B cell (primary cell): ENCODE data around the gene SYNE1. TPM values are rescaled to one million over a fixed set of nuclear protein-coding genes. Genes with fewer than 3 reads are reported as not detected.

Experiments
- ATAC-seq: fragments of 200-7000 bp; cut with Tn5 transposase; one replicate; pipeline ENCODE4 v1.10.0; 2021; ENCODE audit warnings: low read depth, mild to moderate bottlenecking, moderate number of reproducible peaks, moderate library complexity
- CTCF ChIA-PET: fragments of 350-600 bp; sonication (Branson Sonifier 250); formaldehyde crosslinking; loops from one replicate; lab custom pipeline; 2021; ENCODE audit warnings: antibody characterized with exemption, inconsistent platforms; lab: Charles Lee
- POLR2A ChIA-PET: fragments of 350-600 bp; sonication (Branson Sonifier 250); formaldehyde crosslinking; loops from one replicate; lab custom pipeline; 2021; ENCODE audit warnings: antibody characterized with exemption; lab: Charles Lee
- DNase-seq: peaks from one replicate; pipeline ENCODE4 v3.0.0; 2013
- H2AFZ ChIP-seq: 2 replicates; pipeline ENCODE4 v1.6.1; 2012; ENCODE audit warnings: mild to moderate bottlenecking, low read depth, low read length; ENCODE audit not compliant: insufficient read depth, poor library complexity, severe bottlenecking
- H3K27ac ChIP-seq, 2 donors: 1 replicate in 1 of 2; 2 replicates in 1 of 2; pipeline ENCODE4 v1.5.1; 2012 to 2013; ENCODE audit warnings: low read length in 2 of 2, mild to moderate bottlenecking in 2 of 2, moderate library complexity in 1 of 2
- H3K27me3 ChIP-seq, 4 experiments: fragments of 200-600 bp in 1 of 4; sonication (generic) in 1 of 4; replicated peaks in 1 of 4; 1 replicate in 2 of 4; 2 replicates in 2 of 4; pipeline versions ENCODE4 v1.6.1 to v1.7.0; 2013 to 2016; ENCODE audit warnings: low read length in 3 of 4, mild to moderate bottlenecking in 2 of 4, mixed read lengths in 1 of 4, moderate library complexity in 1 of 4; ENCODE audit not compliant: insufficient read depth in 4 of 4, control insufficient read depth in 3 of 4; ENCODE audit errors: control extremely low read depth in 1 of 4
- H3K36me3 ChIP-seq, 2 experiments: replicated peaks in 1 of 2; 1 replicate in 1 of 2; 2 replicates in 1 of 2; pipeline versions ENCODE4 v1.6.1 to v1.7.1; 2013; ENCODE audit warnings: low read length in 1 of 2; ENCODE audit not compliant: insufficient read depth in 2 of 2, control insufficient read depth in 1 of 2; ENCODE audit errors: control extremely low read depth in 1 of 2, extremely low read depth in 1 of 2
- H3K4me1 ChIP-seq, 2 donors: fragments of 200-600 bp in 1 of 2; sonication (generic) in 1 of 2; 1 replicate in 1 of 2; 2 replicates in 1 of 2; pipeline versions ENCODE4 v1.5.1 to v1.6.1; 2013 to 2017; ENCODE audit warnings: low read length in 2 of 2; ENCODE audit not compliant: control insufficient read depth in 2 of 2, insufficient read depth in 2 of 2
- H3K4me2 ChIP-seq: replicated peaks from 2 replicates; pipeline ENCODE3; 2012; ENCODE audit warnings: mild to moderate bottlenecking, low read depth, low read length; ENCODE audit not compliant: poor library complexity, severe bottlenecking
- H3K4me3 ChIP-seq, 5 experiments: fragments of 200-600 bp in 1 of 5; sonication (generic) in 1 of 5; 1 replicate in 3 of 5; 2 replicates in 2 of 5; pipeline versions ENCODE4 v1.5.1 to v1.7.0; 2011 to 2016; ENCODE audit warnings: low read length in 4 of 5, mild to moderate bottlenecking in 4 of 5, low read depth in 2 of 5, control low read depth in 1 of 5, moderate library complexity in 1 of 5; ENCODE audit not compliant: insufficient read depth in 1 of 5; ENCODE audit errors: control extremely low read depth in 1 of 5, extremely low read depth in 1 of 5
- H3K79me2 ChIP-seq: fragments of 200-600 bp; sonication (generic); one replicate; pipeline ENCODE4 v1.6.0; 2016; ENCODE audit warnings: low read length; ENCODE audit not compliant: control insufficient read depth, insufficient read depth
- H3K9ac ChIP-seq: fragments of 200-600 bp; sonication (generic); 2 replicates; pipeline ENCODE4 v1.6.1; 2017; ENCODE audit warnings: mild to moderate bottlenecking, low read length, moderate library complexity
- H3K9me3 ChIP-seq, 3 donors: one replicate each; pipeline versions ENCODE4 v1.6.1 to v1.7.1; 2013; ENCODE audit warnings: low read length in 2 of 3; ENCODE audit not compliant: control insufficient read depth in 2 of 3, insufficient read depth in 1 of 3; ENCODE audit errors: control extremely low read depth in 1 of 3
- H4K20me1 ChIP-seq: 2 replicates; pipeline ENCODE4 v1.6.0; 2012; ENCODE audit warnings: mild to moderate bottlenecking, low read length; ENCODE audit not compliant: insufficient read depth, control insufficient read depth, poor library complexity, severe bottlenecking
- H3K27ac Mint-ChIP-seq: one replicate; pipeline ENCODE4 v1.8.0; 2021; ENCODE audit warnings: mixed read lengths
- H3K27me3 Mint-ChIP-seq: one replicate; pipeline ENCODE4 v1.8.0; 2021; ENCODE audit warnings: mixed read lengths
- H3K4me1 Mint-ChIP-seq: one replicate; pipeline ENCODE4 v1.8.0; 2021; ENCODE audit warnings: mixed read lengths
- H3K4me3 Mint-ChIP-seq: one replicate; pipeline ENCODE4 v1.8.0; 2021; ENCODE audit warnings: mixed read lengths
- H3K9me3 Mint-ChIP-seq: one replicate; pipeline ENCODE4 v1.8.0; 2022; ENCODE audit warnings: mixed read lengths; ENCODE audit not compliant: insufficient read depth
- CTCF ChIP-seq: fragments of 200-600 bp; IDR thresholded peaks from one replicate; pipeline ENCODE4 v1.8.0; 2022; ENCODE audit warnings: antibody characterized with exemption, mild to moderate bottlenecking
- EZH2 ChIP-seq: IDR thresholded peaks from 2 replicates; pipeline ENCODE4 v1.6.1; 2012; ENCODE audit warnings: borderline replicate concordance, low read depth, mild to moderate bottlenecking, moderate library complexity, low read length; ENCODE audit not compliant: insufficient read depth, poor library complexity, severe bottlenecking
- WGBS: methylation state at CpG from one replicate; pipeline ENCODE4 v1.1.5; 2013; ENCODE audit warnings: missing lambda C conversion rate; ENCODE audit not compliant: insufficient coverage; 5-methylcytosine and 5-hydroxymethylcytosine counted together
- intact Hi-C: fragments of 100-400 bp; cut with micrococcal nuclease; formaldehyde crosslinking; loops from one replicate; pipeline ENCODE4 v1.10.0; 2022
- polyA plus RNA-seq: library from polyadenylated mRNA; depleted of rRNA; stranded (reverse); fragments of >200 nt; gene quantifications from 2 replicates; pipeline ENCODE4 v1.2.3, GENCODE V29; 2012
- total RNA-seq, 2 donors: library from RNA; stranded (reverse); fragments of 120-200 nt in 1 of 2; gene quantifications; 1 replicate in 1 of 2; 2 replicates in 1 of 2; pipeline versions ENCODE4 v1.2.3 to v1.2.4, GENCODE V29; 2013 to 2022

The SYNE1 gene
- total and polyA plus RNA-seq, 2 donors (not counting 1 experiment from before 2014, with no cell fraction given) = 49.2 to 108 TPM

GRCh38 chr6:152098683-152099082, 538.5 kb downstream of the SYNE1 start:
- DNase-seq = no peak
- CTCF ChIA-PET = interaction anchor here (1.6 kb wide), 1 partner anchor 26 kb away, joined by 3 read pairs; no protein-coding TSS in a partner anchor
- Histone ChIP-seq H3K9ac (no peak overlapping the region), H3K27ac (no peak overlapping the region), H3K4me3 (no peak overlapping the region), H3K4me2 (no peak overlapping the region), H2AFZ (no peak overlapping the region), H4K20me1 (no peaks in the 10 kb centered on the region), H3K9me3 (no peaks in the 10 kb centered on the region), H3K4me1 (no peaks in the 10 kb centered on the region), H3K79me2 (no peaks in the 10 kb centered on the region), H3K36me3 (no peaks in the 10 kb centered on the region), H3K27me3 (no peaks in the 10 kb centered on the region)
- WGBS = 94% methylated on average over 14 of the region's 14 CpGs
- Mint-ChIP-seq H3K27me3 (no peaks in the 10 kb centered on the region), H3K9me3 (no peaks in the 10 kb centered on the region), H3K27ac (no peak overlapping the region), H3K4me3 (no peak overlapping the region), H3K4me1 (no peaks in the 10 kb centered on the region)
- intact Hi-C loops = no loop called here
- no peak for ATAC-seq
- POLR2A ChIA-PET = no interaction called here
- TF ChIP-seq EZH2 (no peak), CTCF (no peak)

DNA sequence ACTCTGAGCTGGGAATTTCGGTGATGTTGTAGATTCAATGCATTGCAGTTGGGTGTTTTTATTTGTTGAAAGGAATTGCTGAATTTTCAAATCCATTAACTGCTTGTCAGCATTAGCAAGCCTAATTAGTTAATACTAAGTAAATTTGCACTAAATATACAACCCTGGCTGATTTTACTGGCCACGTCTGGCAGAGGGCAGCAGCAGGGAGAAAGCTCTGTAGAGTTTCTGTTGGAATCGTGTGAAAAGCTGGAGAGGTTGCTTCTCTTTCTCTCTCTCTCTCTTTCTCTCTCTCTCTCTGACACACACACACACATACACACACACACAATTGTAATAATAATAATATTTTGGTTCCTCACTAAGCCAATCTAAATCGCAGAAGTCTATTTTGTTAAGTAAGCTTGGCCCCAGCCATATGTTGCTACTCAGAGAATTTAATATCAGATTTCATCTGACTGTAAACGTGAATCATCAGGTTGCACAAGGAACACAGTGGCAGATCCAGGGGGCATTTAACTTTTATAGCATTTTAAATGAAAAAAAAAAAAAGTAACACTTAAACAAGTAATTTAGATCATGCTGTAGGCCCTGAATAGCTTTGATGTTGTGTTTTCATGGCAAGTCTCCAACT, 540.2 kb downstream of the SYNE1 start:
- Histone ChIP-seq H3K36me3 (no peaks in the 10 kb centered on the region), H3K27ac (no peak overlapping the region), H3K9me3 (no peaks in the 10 kb centered on the region), H3K27me3 (no peaks in the 10 kb centered on the region), H3K4me2 (no peak overlapping the region), H4K20me1 (no peaks in the 10 kb centered on the region), H2AFZ (no peak overlapping the region), H3K79me2 (no peaks in the 10 kb centered on the region), H3K9ac (no peak overlapping the region), H3K4me1 (no peaks in the 10 kb centered on the region), H3K4me3 (no peak overlapping the region)
- H3K27me3 Mint-ChIP-seq = no peaks in the 10 kb centered on the region
- POLR2A ChIA-PET = no interaction called here
- intact Hi-C loops = no loop called here
- no peak for DNase-seq
- WGBS = no CpG with 5 or more reads among the region's 5 CpGs
- H3K4me1 Mint-ChIP-seq = no peaks in the 10 kb centered on the region
- H3K9me3 Mint-ChIP-seq = no peaks in the 10 kb centered on the region
- CTCF ChIA-PET = no interaction called here
- ATAC-seq = no peak
- TF ChIP-seq EZH2 (no peak), CTCF (no peak)
- H3K27ac Mint-ChIP-seq = no peak overlapping the region
- no peak overlapping the region for H3K4me3 Mint-ChIP-seq
